H9 (cell line): ENCODE measurements around the gene SIX2. TPM values are rescaled to one million over a fixed set of nuclear protein-coding genes. Genes with fewer than 3 reads are reported as not detected.

Source experiments
- DNase-seq: peaks from one replicate; pipeline ENCODE4 v3.0.0-alpha.2; 2017
- H2AFZ ChIP-seq: one replicate; pipeline ENCODE4 v1.6.1; 2013; ENCODE audit warnings: mild to moderate bottlenecking, low read length, control low read depth, moderate library complexity
- H2AK5ac ChIP-seq: 2 replicates; pipeline ENCODE4 v1.6.1; 2013; ENCODE audit warnings: low read length, control low read depth, mixed read lengths; ENCODE audit not compliant: insufficient read length
- H2BK120ac ChIP-seq: one replicate; pipeline ENCODE4 v1.6.1; 2013; ENCODE audit warnings: low read depth, mild to moderate bottlenecking, low read length, control low read depth, inconsistent platforms; ENCODE audit not compliant: poor library complexity, severe bottlenecking
- H2BK12ac ChIP-seq: 2 replicates; pipeline ENCODE4 v1.6.1; 2013; ENCODE audit warnings: low read length, control low read depth, mixed read lengths, low read depth; ENCODE audit not compliant: insufficient read length
- H2BK15ac ChIP-seq: 2 replicates; pipeline ENCODE4 v1.6.1; 2013; ENCODE audit warnings: low read depth, low read length, control low read depth
- H2BK20ac ChIP-seq: one replicate; pipeline ENCODE4 v1.6.1; 2013; ENCODE audit warnings: low read depth, mild to moderate bottlenecking, low read length, control low read depth, inconsistent platforms; ENCODE audit not compliant: poor library complexity, severe bottlenecking
- H2BK5ac ChIP-seq: 2 replicates; pipeline ENCODE4 v1.6.1; 2013; ENCODE audit warnings: low read length, control low read depth, mixed read lengths; ENCODE audit not compliant: insufficient read length
- H3K14ac ChIP-seq: 2 replicates; pipeline ENCODE4 v1.6.1; 2013; ENCODE audit warnings: low read length, control low read depth; ENCODE audit not compliant: insufficient read depth
- H3K18ac ChIP-seq: 2 replicates; pipeline ENCODE4 v1.6.1; 2013; ENCODE audit warnings: low read depth, mild to moderate bottlenecking, mixed read lengths, low read length, control low read depth; ENCODE audit not compliant: insufficient read length
- H3K23ac ChIP-seq: 2 replicates; pipeline ENCODE4 v1.6.1; 2013; ENCODE audit warnings: low read length, control low read depth, mixed read lengths, low read depth; ENCODE audit not compliant: insufficient read length
- H3K23me2 ChIP-seq: 2 replicates; pipeline ENCODE4 v1.6.1; 2013; ENCODE audit warnings: low read depth, mild to moderate bottlenecking, mixed read lengths, low read length, control low read depth; ENCODE audit not compliant: insufficient read length, poor library complexity, severe bottlenecking
- H3K27ac ChIP-seq: 2 replicates; pipeline ENCODE4 v1.5.1; 2013; ENCODE audit warnings: low read length, control low read depth, mixed read lengths, low read depth; ENCODE audit not compliant: insufficient read length
- H3K27me3 ChIP-seq: 2 replicates; pipeline ENCODE4 v1.6.1; 2013; ENCODE audit warnings: low read length, control low read depth, inconsistent platforms; ENCODE audit not compliant: insufficient read depth
- H3K4ac ChIP-seq: 2 replicates; pipeline ENCODE4 v1.6.1; 2013; ENCODE audit warnings: low read depth, mild to moderate bottlenecking, control low read depth, inconsistent platforms, low read length, moderate library complexity
- H3K4me1 ChIP-seq: 2 replicates; pipeline ENCODE4 v1.6.1; 2013; ENCODE audit warnings: low read length, control low read depth, inconsistent platforms; ENCODE audit not compliant: insufficient read depth
- H3K4me2 ChIP-seq: 2 replicates; pipeline ENCODE4 v1.6.1; 2013; ENCODE audit warnings: low read length, control low read depth, mixed read lengths; ENCODE audit not compliant: insufficient read length, insufficient read depth
- H3K56ac ChIP-seq: 2 replicates; pipeline ENCODE4 v1.6.1; 2013; ENCODE audit warnings: low read depth, mild to moderate bottlenecking, mixed read lengths, low read length, control low read depth; ENCODE audit not compliant: insufficient read length
- H3K79me1 ChIP-seq: 2 replicates; pipeline ENCODE4 v1.6.1; 2013; ENCODE audit warnings: low read depth, mild to moderate bottlenecking, moderate library complexity, low read length, control low read depth, inconsistent platforms; ENCODE audit not compliant: insufficient read depth, poor library complexity, severe bottlenecking
- H3K79me2 ChIP-seq: 2 replicates; pipeline ENCODE4 v1.6.1; 2013; ENCODE audit warnings: low read length, control low read depth, inconsistent platforms; ENCODE audit not compliant: insufficient read depth
- H3K9ac ChIP-seq: 2 replicates; pipeline ENCODE4 v1.6.1; 2013; ENCODE audit warnings: low read length, control low read depth, mixed read lengths; ENCODE audit not compliant: insufficient read length; ENCODE audit errors: extremely low read depth
- H3K9me3 ChIP-seq: one replicate; pipeline ENCODE4 v1.6.1; 2013; ENCODE audit warnings: low read depth, low read length, inconsistent platforms; ENCODE audit not compliant: control insufficient read depth
- H3T11ph ChIP-seq: one replicate; pipeline ENCODE4 v1.6.1; 2013; ENCODE audit warnings: mild to moderate bottlenecking, low read length, control low read depth, inconsistent platforms
- H4K20me1 ChIP-seq: one replicate; pipeline ENCODE4 v1.6.1; 2013; ENCODE audit not compliant: control insufficient read depth, insufficient read length, insufficient read depth
- H4K5ac ChIP-seq: 2 replicates; pipeline ENCODE4 v1.6.1; 2013; ENCODE audit warnings: low read depth, mild to moderate bottlenecking, mixed read lengths, low read length, control low read depth; ENCODE audit not compliant: insufficient read length
- H4K8ac ChIP-seq: replicated peaks from 2 replicates; pipeline ENCODE4 v1.6.1; 2013; ENCODE audit warnings: low read length, control low read depth, mixed read lengths, low read depth; ENCODE audit not compliant: insufficient read length
- H4K91ac ChIP-seq: 2 replicates; pipeline ENCODE4 v1.6.1; 2013; ENCODE audit warnings: low read depth, mild to moderate bottlenecking, moderate library complexity, mixed read lengths, low read length, control low read depth; ENCODE audit not compliant: insufficient read length
- H3K27ac Mint-ChIP-seq, 3 experiments: 2 replicates in 2 of 3; 3 replicates in 1 of 3; pipeline ENCODE4 v1.8.0; 2020 to 2021; ENCODE audit warnings: mixed read lengths in 3 of 3, mild to moderate bottlenecking in 1 of 3, moderate library complexity in 1 of 3
- H3K27me3 Mint-ChIP-seq: 2 replicates; pipeline ENCODE4 v1.8.0; 2021; ENCODE audit warnings: low read depth, mild to moderate bottlenecking, moderate library complexity, mixed read lengths
- H3K36me3 Mint-ChIP-seq, 3 experiments: 2 replicates in 2 of 3; 3 replicates in 1 of 3; pipeline ENCODE4 v1.8.0; 2020 to 2021; ENCODE audit warnings: low read depth in 3 of 3, mixed read lengths in 3 of 3; ENCODE audit not compliant: insufficient read depth in 1 of 3
- H3K4me1 Mint-ChIP-seq, 2 experiments: 2 replicates each; pipeline ENCODE4 v1.8.0; 2020; ENCODE audit warnings: mixed read lengths in 2 of 2
- H3K4me3 Mint-ChIP-seq, 2 experiments: 2 replicates in 1 of 2; 3 replicates in 1 of 2; pipeline ENCODE4 v1.8.0; 2020 to 2021; ENCODE audit warnings: mild to moderate bottlenecking in 2 of 2, mixed read lengths in 2 of 2, moderate library complexity in 1 of 2
- H3K9me3 Mint-ChIP-seq, 2 experiments: 2 replicates in 1 of 2; 3 replicates in 1 of 2; pipeline ENCODE4 v1.8.0; 2020; ENCODE audit warnings: mild to moderate bottlenecking in 2 of 2, mixed read lengths in 2 of 2, moderate library complexity in 1 of 2
- CTCF ChIP-seq: fragments of 200-600 bp; sonication (generic); conservative IDR thresholded peaks from 3 replicates; pipeline ENCODE4 v1.8.0; 2021; ENCODE audit warnings: antibody characterized with exemption, mild to moderate bottlenecking
- WGBS: extraction: QIAGEN DNeasy Blood & Tissue Kit; methylation state at CpG from one replicate; pipeline ENCODE4 v1.1.7; 2013; ENCODE audit warnings: missing lambda C conversion rate, low lambda C conversion rate, mixed read lengths; ENCODE audit not compliant: insufficient read length; ENCODE audit errors: extremely low coverage; 5-methylcytosine and 5-hydroxymethylcytosine counted together
- total RNA-seq: library from RNA; stranded (reverse); gene quantifications from 2 replicates; pipeline ENCODE4 v1.2.1, GENCODE V29; 2021

SIX2 gene
- total RNA-seq, 1 experiment from 2014 or later, result not detected

GRCh38 chr2:44975571-44976450 is 33.4 kb downstream of the SIX2 start:
- Histone ChIP-seq H3K4me1 (peaks cover 2% of the 10 kb centered on the region), H2BK12ac (no peak overlapping the region), H4K5ac (no peak overlapping the region), H3K9me3 (no peaks in the 10 kb centered on the region), H4K8ac (no peak overlapping the region), H3T11ph (no peak overlapping the region), H4K91ac (no peak overlapping the region), H2BK15ac (no peak overlapping the region), H3K27ac (no peak overlapping the region), H2BK120ac (no peak overlapping the region), H3K79me1 (no peaks in the 10 kb centered on the region), H2BK20ac (no peak overlapping the region), H2AK5ac (no peak overlapping the region), H3K56ac (no peak overlapping the region), H3K18ac (no peak overlapping the region), H3K4me2 (no peak overlapping the region), H3K23me2 (no peaks in the 10 kb centered on the region), H3K4ac (no peak overlapping the region), H3K79me2 (no peaks in the 10 kb centered on the region), H2AFZ (peak overlapping the region; percentile 33), H2BK5ac (no peak overlapping the region), H3K23ac (no peak overlapping the region), H3K27me3 (no peaks in the 10 kb centered on the region), H3K14ac (no peak overlapping the region), H4K20me1 (no peaks in the 10 kb centered on the region), H3K9ac (no peak overlapping the region)
- Mint-ChIP-seq H3K4me1 (peaks cover 44 to 61% of the 10 kb centered on the region in 2 experiments), H3K27me3 (peaks cover 16% of the 10 kb centered on the region), H3K9me3 (no peaks in the 10 kb centered on the region; a peak in 1 of 5 replicates), H3K36me3 (no peaks in the 10 kb centered on the region), H3K4me3 (peak overlapping the region; percentile 41 to 43; a peak in 2 of 5 replicates), H3K27ac (no peak overlapping the region)
- DNase-seq, result peak; percentile 80
- no peak for TF ChIP-seq CTCF
- no CpG with 5 or more reads among the region's 24 CpGs for WGBS
